MM.1S (cell line): Measurements from ENCODE around the gene INTS7.

Source experiments
- EZH2 ChIP-seq: fragments of 300-600 bp; sonication (generic); optimal IDR thresholded peaks from 2 replicates; pipeline ENCODE3; 2017; ENCODE audit warnings: low read depth, mild to moderate bottlenecking, antibody characterized with exemption, low read length, mixed read lengths
- TF ChIP-seq, protein P1 (sequence below): fragments of 300-600 bp; sonication (generic); IDR thresholded peaks from 2 replicates; pipeline ENCODE4 v1.5.1; 2016; ENCODE audit warnings: antibody characterized with exemption, low read length, mixed read lengths

DNA sequence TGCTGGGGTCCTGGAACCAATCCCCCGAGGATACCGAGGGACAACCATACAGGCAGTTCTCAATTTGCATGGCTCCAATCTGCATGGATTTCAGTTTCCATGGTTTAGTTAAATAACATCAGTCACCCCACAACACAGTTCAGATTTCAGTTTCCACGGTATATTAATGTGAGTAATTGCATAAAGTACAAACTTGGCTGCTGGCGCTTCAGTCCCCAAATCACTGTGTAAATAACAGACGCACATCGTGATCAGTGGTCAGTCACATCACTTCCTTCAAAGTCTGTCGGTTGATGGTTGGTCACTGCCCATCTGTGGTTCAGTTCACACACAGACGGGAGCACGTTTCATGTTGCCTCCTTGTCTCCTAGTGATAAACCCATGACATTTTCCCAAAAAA lies 138.4 kb downstream of the INTS7 start:
- TF ChIP-seq, protein P1, sequence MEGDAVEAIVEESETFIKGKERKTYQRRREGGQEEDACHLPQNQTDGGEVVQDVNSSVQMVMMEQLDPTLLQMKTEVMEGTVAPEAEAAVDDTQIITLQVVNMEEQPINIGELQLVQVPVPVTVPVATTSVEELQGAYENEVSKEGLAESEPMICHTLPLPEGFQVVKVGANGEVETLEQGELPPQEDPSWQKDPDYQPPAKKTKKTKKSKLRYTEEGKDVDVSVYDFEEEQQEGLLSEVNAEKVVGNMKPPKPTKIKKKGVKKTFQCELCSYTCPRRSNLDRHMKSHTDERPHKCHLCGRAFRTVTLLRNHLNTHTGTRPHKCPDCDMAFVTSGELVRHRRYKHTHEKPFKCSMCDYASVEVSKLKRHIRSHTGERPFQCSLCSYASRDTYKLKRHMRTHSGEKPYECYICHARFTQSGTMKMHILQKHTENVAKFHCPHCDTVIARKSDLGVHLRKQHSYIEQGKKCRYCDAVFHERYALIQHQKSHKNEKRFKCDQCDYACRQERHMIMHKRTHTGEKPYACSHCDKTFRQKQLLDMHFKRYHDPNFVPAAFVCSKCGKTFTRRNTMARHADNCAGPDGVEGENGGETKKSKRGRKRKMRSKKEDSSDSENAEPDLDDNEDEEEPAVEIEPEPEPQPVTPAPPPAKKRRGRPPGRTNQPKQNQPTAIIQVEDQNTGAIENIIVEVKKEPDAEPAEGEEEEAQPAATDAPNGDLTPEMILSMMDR: no peak
- TF ChIP-seq EZH2: no peak
